Mesodermal cell (in vitro differentiated cells): ENCODE data around the gene FAM120A.
"Not testable (repeated sequence)": the region's sequence is repeated elsewhere in the genome, so short reads cannot be mapped to it uniquely, and the experiment has no call there.

Experiments used
- H3K27ac ChIP-seq: 2 replicates; pipeline ENCODE4 v1.7.0; 2013; ENCODE audit warnings: mild to moderate bottlenecking, low read depth, low read length, moderate library complexity; ENCODE audit not compliant: severe bottlenecking
- H3K36me3 ChIP-seq: 2 replicates; pipeline ENCODE4 v1.7.1; 2013; ENCODE audit warnings: mild to moderate bottlenecking, low read length, moderate library complexity; ENCODE audit not compliant: control insufficient read depth, insufficient read depth
- H3K4me1 ChIP-seq: one replicate; pipeline ENCODE4 v1.7.1; 2013; ENCODE audit warnings: mild to moderate bottlenecking, low read length; ENCODE audit not compliant: insufficient read depth, control insufficient read depth, poor library complexity, severe bottlenecking
- H3K4me3 ChIP-seq: 2 replicates; pipeline ENCODE4 v1.7.0; 2013; ENCODE audit warnings: low read length, control low read depth, mild to moderate bottlenecking; ENCODE audit not compliant: insufficient read depth, poor library complexity, severe bottlenecking; ENCODE audit errors: extremely low read depth
- H3K9me3 ChIP-seq: 2 replicates; pipeline ENCODE4 v1.7.1; 2013; ENCODE audit warnings: mild to moderate bottlenecking, low read length, moderate library complexity; ENCODE audit not compliant: control insufficient read depth
- WGBS, 2 experiments: methylation state at CpG; one replicate each; pipeline ENCODE4 v1.1.5; 2013; ENCODE audit warnings: missing lambda C conversion rate in 2 of 2; ENCODE audit not compliant: insufficient coverage in 2 of 2; 5-methylcytosine and 5-hydroxymethylcytosine counted together

Gene FAM120A

GRCh38 chr9:93510041-93510440 lies 58.6 kb downstream of the FAM120A start:
- no peak overlapping the region for H3K27ac ChIP-seq
- peaks cover 17% of the 10 kb centered on the region for H3K36me3 ChIP-seq
- peaks cover 5% of the 10 kb centered on the region for H3K4me1 ChIP-seq
- H3K9me3 ChIP-seq: no peaks in the 10 kb centered on the region
- WGBS, 2 experiments: 90 to 91% methylated on average over 3 to 4 of the region's 7 CpGs
- H3K4me3 ChIP-seq: no peak overlapping the region

DNA sequence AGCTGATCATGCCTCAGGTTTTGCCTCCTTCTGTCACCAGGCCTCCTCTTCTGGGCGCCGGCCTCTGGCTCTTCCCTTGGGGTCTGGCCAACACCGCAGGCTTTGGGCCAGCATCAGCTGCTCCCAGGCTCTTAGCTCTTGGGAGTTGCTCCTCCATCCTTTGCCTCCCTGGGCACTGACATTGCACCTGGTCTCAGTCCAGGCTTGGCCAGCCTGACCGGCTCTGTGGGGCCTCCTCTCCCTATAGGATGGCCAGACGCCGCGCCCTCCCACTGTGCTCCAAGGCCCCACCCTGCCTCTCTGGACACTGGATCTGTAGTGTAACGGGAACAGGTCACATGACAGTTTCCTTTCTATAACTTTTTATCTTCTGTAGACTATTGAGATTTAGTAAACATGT lies 59.7 kb downstream of the FAM120A start:
- H3K4me3 ChIP-seq, H3K4me1 ChIP-seq, H3K9me3 ChIP-seq, H3K27ac ChIP-seq: not testable (repeated sequence)
- WGBS, 2 experiments: 95 to 96% methylated on average over 7 of the region's 8 CpGs
- H3K36me3 ChIP-seq: peaks cover 17% of the 10 kb centered on the region

DNA sequence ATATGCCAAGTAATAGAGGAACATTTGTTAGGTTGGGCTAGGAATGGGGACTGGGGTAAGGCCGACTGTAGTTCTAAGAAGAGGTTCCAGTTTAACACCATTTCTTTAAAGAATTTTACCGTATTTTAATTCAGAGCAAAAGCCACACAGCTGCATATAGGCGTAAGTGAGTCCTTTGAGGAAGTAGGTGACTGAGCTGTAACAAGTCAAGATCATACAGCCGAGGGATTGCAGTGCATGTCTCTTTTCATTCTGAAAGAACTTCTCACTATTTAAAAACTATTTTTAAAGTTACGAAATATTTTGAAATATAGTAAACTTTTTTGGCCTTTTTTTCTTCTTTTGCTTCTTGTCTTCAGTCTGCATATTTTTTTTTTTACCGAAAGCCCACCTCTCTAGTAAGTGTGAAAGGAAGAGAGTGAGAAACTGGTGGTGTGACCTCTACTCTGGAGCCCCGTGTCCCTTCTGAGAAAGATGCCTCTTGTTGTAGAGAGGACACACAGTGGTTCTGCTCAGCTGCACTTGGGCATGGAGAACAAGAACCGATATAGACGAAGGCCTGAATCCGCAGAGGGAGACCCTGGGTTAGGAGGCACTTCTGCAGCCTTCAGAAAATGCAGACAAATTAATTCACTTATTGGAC lies 60.8 kb downstream of the FAM120A start:
- not testable (repeated sequence) for H3K4me1 ChIP-seq, H3K9me3 ChIP-seq, H3K27ac ChIP-seq, H3K4me3 ChIP-seq
- WGBS, 2 experiments: 83 to 100% methylated on average over 1 to 2 of the region's 10 CpGs
- peaks cover 26% of the 10 kb centered on the region for H3K36me3 ChIP-seq

DNA sequence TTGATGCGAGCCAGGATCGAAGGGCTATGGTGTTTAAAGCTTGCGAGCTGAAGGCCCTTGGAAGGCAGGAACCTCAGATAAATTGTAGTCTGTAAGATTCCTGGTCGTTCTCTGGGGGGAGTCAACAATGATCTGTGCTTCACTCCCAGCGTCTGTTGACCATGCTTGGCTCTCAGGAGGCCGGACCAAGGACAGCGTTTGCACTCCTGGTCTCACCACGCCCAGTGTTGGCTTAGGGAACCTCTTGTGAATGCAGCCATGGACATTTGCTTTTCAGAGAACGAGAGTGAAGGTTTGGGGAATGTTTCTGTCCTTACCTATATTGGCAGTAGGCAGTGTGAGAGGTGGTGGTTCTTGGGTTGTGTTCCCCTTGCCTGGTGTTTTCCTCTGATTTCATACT lies 62.1 kb downstream of the FAM120A start:
- Histone ChIP-seq H3K27ac (no peak overlapping the region), H3K4me3 (no peak overlapping the region), H3K4me1 (peaks cover 5% of the 10 kb centered on the region), H3K9me3 (no peaks in the 10 kb centered on the region), H3K36me3 (peaks cover 36% of the 10 kb centered on the region)
- WGBS, 2 experiments: 94 to 96% methylated on average over 7 to 9 of the region's 9 CpGs

DNA sequence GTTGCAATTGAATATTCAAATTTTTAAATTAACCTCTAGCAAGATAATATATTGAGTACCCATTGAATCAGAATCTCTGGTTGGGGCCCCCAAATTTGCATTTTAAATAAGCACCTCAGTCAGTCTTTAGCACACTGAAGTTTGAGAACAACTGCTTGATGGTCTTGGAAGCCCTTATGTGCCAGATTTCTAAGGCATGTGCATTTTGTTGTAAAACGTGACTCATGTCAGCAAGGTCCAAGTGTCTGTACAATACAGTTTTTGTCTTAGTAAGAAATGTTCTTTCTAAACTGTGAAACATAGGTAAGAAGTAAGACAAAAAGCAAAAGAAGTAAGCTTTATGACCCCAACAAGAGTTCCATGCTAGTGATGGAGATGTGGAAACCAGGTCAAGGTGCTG lies 65.8 kb downstream of the FAM120A start:
- WGBS, 2 experiments: 86% methylated on average over 1 of the region's 1 CpG; no CpG with 5 or more reads in 1 of the 2 experiments
- H3K9me3 ChIP-seq: no peaks in the 10 kb centered on the region
- peaks cover 5% of the 10 kb centered on the region for H3K4me1 ChIP-seq

GRCh38 chr9:93520523-93520922 lies 69.0 kb downstream of the FAM120A start:
- no peak overlapping the region for H3K4me3 ChIP-seq
- WGBS, 2 experiments: 93 to 100% methylated on average over 2 to 3 of the region's 6 CpGs
- peaks cover 62% of the 10 kb centered on the region for H3K36me3 ChIP-seq

More for the DNA sequence above, 65.8 kb downstream of the FAM120A start:
- Histone ChIP-seq H3K4me3 (no peak overlapping the region), H3K36me3 (peaks cover 51% of the 10 kb centered on the region), H3K27ac (no peak overlapping the region)

DNA sequence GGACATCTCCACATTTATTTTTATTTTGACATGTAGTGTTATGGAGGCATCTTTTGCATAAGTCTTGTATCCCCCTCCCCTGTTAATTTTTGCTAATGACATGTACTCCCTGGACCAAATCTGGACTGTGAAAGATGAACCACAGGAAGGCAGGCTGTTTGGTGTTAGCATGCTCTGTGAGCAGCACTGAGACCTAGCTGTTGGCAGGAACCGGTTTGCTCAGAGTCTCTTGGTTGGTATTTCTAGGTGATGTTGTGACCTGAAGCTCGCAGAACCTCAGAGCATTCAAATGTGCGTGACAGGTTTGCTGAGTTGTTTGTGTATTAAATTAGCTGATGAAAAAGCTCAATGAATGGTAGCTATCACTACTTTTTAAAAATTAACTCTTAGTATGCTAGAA lies 71.3 kb downstream of the FAM120A start:
- Histone ChIP-seq H3K27ac (no peak overlapping the region), H3K36me3 (peaks cover 68% of the 10 kb centered on the region), H3K4me3 (no peak overlapping the region), H3K9me3 (no peaks in the 10 kb centered on the region), H3K4me1 (no peaks in the 10 kb centered on the region)
- 100% methylated on average over 1 to 2 of the region's 3 CpGs for WGBS, 2 experiments

More at GRCh38 chr9:93520523-93520922, 69.0 kb downstream of the FAM120A start:
- Histone ChIP-seq H3K4me1 (no peaks in the 10 kb centered on the region), H3K27ac (no peak overlapping the region), H3K9me3 (no peaks in the 10 kb centered on the region)

DNA sequence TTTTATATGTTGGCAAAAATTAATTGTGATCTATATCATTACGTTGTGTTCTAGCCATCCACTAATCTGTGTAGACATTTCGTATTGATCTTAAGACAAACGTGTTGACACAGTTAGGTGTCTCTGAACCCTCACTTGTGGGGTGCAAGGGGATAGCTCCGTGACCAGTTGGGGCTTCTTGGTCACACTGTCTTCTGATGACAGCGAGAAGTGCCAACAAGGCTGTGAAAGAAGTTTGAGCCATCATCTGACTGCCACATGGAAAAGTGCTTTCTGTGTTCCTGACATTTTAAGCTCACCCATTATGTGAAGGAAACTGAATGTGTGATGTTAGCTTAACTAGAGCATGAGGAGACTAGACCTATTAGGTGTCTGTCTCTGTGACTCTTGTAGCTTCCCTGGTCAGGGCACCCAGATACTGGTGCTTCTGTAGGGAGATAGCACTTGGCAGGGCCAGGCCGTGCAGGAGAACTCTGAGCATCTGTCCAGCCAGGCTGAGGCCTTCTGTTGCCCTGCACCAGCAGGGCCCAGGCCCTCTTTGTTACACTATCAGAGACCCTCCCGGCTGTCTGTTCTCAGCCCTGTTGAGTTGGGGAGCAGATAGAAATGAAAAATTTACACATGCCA lies 72.1 kb downstream of the FAM120A start:
- peaks cover 70% of the 10 kb centered on the region for H3K36me3 ChIP-seq
- 97 to 99% methylated on average over 5 to 6 of the region's 7 CpGs for WGBS, 2 experiments
- H3K9me3 ChIP-seq: no peaks in the 10 kb centered on the region
- no peak overlapping the region for H3K27ac ChIP-seq
- H3K4me3 ChIP-seq: no peak overlapping the region
- H3K4me1 ChIP-seq: no peaks in the 10 kb centered on the region

DNA sequence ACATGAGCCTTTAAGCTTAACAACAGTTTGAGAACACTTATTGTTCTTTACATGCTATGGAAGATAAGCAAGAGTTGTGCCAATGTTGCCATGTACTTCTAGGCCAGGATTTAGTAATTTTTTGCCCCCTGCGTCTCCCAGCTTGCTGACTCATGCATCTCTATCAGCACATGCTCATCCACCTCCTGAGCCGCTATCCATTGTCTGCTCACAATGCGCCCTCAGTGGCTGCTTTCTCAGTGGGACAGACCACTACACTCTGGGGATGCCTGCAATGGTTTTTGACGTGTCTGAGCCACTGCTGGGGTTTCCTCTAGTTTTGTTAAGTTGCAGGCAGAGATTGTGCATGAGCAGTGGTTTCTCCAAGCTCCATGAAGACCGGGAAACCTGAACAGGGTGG lies 74.0 kb downstream of the FAM120A start:
- no peak overlapping the region for H3K27ac ChIP-seq
- 89 to 96% methylated on average over 4 to 5 of the region's 5 CpGs for WGBS, 2 experiments
- H3K36me3 ChIP-seq: peaks cover 63% of the 10 kb centered on the region

DNA sequence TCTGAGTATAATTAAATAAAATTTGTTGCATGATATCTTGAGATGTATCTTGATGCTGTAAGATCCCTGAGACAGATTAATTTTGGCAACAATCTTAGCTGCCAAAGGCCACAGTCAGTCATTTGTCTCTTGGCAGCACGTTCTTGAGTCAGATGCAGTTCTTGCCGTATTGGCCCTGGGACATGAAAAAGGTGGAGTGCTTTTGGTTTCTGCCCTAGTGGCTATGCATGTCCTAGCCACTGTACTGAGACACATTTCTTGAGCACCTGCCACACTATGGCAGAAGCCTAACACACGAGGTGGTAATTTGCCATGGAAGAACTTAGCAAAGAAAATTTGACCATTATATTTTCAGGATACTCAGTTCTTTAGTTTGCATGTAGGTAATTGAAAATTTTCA lies 79.9 kb downstream of the FAM120A start:
- H3K36me3 ChIP-seq: peaks cover 71% of the 10 kb centered on the region
- WGBS, 2 experiments: 93 to 96% methylated on average over 2 to 3 of the region's 3 CpGs
- no peak overlapping the region for H3K4me3 ChIP-seq

More for the DNA sequence above, 74.0 kb downstream of the FAM120A start:
- Histone ChIP-seq H3K4me3 (no peak overlapping the region), H3K4me1 (no peaks in the 10 kb centered on the region), H3K9me3 (no peaks in the 10 kb centered on the region)

GRCh38 chr9:93532141-93532540 lies 80.7 kb downstream of the FAM120A start:
- H3K4me3 ChIP-seq: no peak overlapping the region
- peaks cover 68% of the 10 kb centered on the region for H3K36me3 ChIP-seq
- H3K9me3 ChIP-seq: no peaks in the 10 kb centered on the region
- 89 to 100% methylated on average over 6 to 7 of the region's 8 CpGs for WGBS, 2 experiments
- H3K4me1 ChIP-seq: no peaks in the 10 kb centered on the region
- no peak overlapping the region for H3K27ac ChIP-seq

More for the DNA sequence above, 79.9 kb downstream of the FAM120A start:
- Histone ChIP-seq H3K9me3 (no peaks in the 10 kb centered on the region), H3K27ac (no peak overlapping the region), H3K4me1 (no peaks in the 10 kb centered on the region)
